Measurements from ENCODE around the gene TNRC6C. TPM values are rescaled to one million over a fixed set of nuclear protein-coding genes. Genes with fewer than 3 reads are reported as not detected.

TNRC6C gene
- total and polyA plus RNA-seq, 9 of the 15 experiments (the other 6 are each of a cell fraction or from before 2014, with no cell fraction given) = 0.20 to 4.9 (median 2.3) TPM

GRCh38 chr17:78109489-78109761 lies 150.9 kb downstream of the TNRC6C start (continued):
- TF ChIP-seq, protein P1, sequence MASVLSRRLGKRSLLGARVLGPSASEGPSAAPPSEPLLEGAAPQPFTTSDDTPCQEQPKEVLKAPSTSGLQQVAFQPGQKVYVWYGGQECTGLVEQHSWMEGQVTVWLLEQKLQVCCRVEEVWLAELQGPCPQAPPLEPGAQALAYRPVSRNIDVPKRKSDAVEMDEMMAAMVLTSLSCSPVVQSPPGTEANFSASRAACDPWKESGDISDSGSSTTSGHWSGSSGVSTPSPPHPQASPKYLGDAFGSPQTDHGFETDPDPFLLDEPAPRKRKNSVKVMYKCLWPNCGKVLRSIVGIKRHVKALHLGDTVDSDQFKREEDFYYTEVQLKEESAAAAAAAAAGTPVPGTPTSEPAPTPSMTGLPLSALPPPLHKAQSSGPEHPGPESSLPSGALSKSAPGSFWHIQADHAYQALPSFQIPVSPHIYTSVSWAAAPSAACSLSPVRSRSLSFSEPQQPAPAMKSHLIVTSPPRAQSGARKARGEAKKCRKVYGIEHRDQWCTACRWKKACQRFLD (CRISPR knock-in tag; IDR thresholded peaks at IDR 0.05) = no peak
- TF ChIP-seq, protein P2, sequence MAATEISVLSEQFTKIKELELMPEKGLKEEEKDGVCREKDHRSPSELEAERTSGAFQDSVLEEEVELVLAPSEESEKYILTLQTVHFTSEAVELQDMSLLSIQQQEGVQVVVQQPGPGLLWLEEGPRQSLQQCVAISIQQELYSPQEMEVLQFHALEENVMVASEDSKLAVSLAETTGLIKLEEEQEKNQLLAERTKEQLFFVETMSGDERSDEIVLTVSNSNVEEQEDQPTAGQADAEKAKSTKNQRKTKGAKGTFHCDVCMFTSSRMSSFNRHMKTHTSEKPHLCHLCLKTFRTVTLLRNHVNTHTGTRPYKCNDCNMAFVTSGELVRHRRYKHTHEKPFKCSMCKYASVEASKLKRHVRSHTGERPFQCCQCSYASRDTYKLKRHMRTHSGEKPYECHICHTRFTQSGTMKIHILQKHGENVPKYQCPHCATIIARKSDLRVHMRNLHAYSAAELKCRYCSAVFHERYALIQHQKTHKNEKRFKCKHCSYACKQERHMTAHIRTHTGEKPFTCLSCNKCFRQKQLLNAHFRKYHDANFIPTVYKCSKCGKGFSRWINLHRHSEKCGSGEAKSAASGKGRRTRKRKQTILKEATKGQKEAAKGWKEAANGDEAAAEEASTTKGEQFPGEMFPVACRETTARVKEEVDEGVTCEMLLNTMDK (IDR thresholded peaks at IDR 0.05; ENCODE audit: borderline replicate concordance, insufficient read depth, low read depth, low read length, poor library complexity, severe bottlenecking) = no peak
- TF ChIP-seq NR2F6 (CRISPR knock-in tag; IDR thresholded peaks at IDR 0.05) (no peak), GATAD2A (IDR thresholded peaks at IDR 0.05) (no peak), ZNF431 (CRISPR knock-in tag; IDR thresholded peaks at IDR 0.05) (no peak), ZNF24 (IDR thresholded peaks at IDR 0.05) (no peak), HES1 (IDR thresholded peaks at IDR 0.05; ENCODE audit: low read depth) (no peak), MCM2 (IDR thresholded peaks at IDR 0.05; ENCODE audit: low read depth) (no peak)
